Activated naive CD4-positive, alpha-beta T cell treated with anti-CD3 and anti-CD28 coated beads for 36 hours (primary cell): Measurements from ENCODE around the gene ZFP91. TPM values are rescaled to one million over a fixed set of nuclear protein-coding genes. Genes with fewer than 3 reads are reported as not detected.

Source experiments
- CTCF ChIA-PET: fragments of 350-600 bp; sonication (Branson Sonifier 250); formaldehyde crosslinking; loops from one replicate; lab custom pipeline; 2021; ENCODE audit warnings: antibody characterized with exemption; lab: Charles Lee
- DNase-seq: peaks from one replicate; pipeline ENCODE4 v3.0.0-alpha.2; 2020
- H3K27ac Mint-ChIP-seq: one replicate; pipeline ENCODE4 v1.8.0; 2021; ENCODE audit warnings: mild to moderate bottlenecking, mixed read lengths
- H3K27me3 Mint-ChIP-seq: one replicate; pipeline ENCODE4 v1.8.0; 2021; ENCODE audit warnings: low read depth, mixed read lengths
- H3K36me3 Mint-ChIP-seq: one replicate; pipeline ENCODE4 v1.8.0; 2021; ENCODE audit warnings: low read depth, mixed read lengths
- H3K4me1 Mint-ChIP-seq: one replicate; pipeline ENCODE4 v1.8.0; 2021; ENCODE audit warnings: low read depth, mixed read lengths
- H3K4me3 Mint-ChIP-seq: one replicate; pipeline ENCODE4 v1.8.0; 2021; ENCODE audit warnings: mild to moderate bottlenecking, moderate library complexity, mixed read lengths
- H3K9me3 Mint-ChIP-seq: one replicate; pipeline ENCODE4 v1.8.0; 2021; ENCODE audit warnings: mixed read lengths
- intact Hi-C: fragments of 100-400 bp; cut with micrococcal nuclease; formaldehyde crosslinking; loops from one replicate; pipeline ENCODE4 v1.15.1; 2023
- total RNA-seq, 2 experiments: library from RNA; stranded (reverse); gene quantifications; one replicate each; pipeline ENCODE4 v1.2.3, GENCODE V29; 2021

Gene ZFP91
- total RNA-seq, 2 experiments from 2014 or later = 30.5 to 32.6 TPM

DNA sequence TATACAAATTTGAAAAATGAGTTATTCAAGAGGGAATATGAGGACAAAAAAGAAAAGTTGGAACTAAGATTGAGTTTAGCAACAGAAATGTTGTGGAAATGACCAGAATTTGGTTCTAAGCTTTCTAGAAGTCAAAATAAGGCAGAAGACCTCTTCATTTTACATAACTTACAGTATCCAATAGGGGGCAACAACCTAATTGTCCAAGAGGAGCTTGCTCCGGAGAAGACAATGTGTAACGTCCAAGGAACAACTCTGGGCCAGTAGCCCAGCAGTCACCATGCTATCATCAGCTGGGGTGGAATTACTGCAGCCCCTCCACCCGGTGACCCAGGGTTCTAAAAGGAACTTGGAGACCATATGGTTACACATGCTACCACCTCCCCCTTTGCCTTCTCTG is 57.7 kb downstream of the ZFP91 start:
- Mint-ChIP-seq H3K4me3 (no peak overlapping the region), H3K4me1 (peaks cover 20% of the 10 kb centered on the region), H3K27ac (no peak overlapping the region), H3K36me3 (no peaks in the 10 kb centered on the region), H3K27me3 (no peaks in the 10 kb centered on the region), H3K9me3 (no peaks in the 10 kb centered on the region)
- CTCF ChIA-PET = interaction anchor here (4.6 kb wide), 1 partner anchor 8 kb away, joined by 39 read pairs; no protein-coding TSS in a partner anchor
- no peak for DNase-seq
- intact Hi-C loops = no loop called here

DNA sequence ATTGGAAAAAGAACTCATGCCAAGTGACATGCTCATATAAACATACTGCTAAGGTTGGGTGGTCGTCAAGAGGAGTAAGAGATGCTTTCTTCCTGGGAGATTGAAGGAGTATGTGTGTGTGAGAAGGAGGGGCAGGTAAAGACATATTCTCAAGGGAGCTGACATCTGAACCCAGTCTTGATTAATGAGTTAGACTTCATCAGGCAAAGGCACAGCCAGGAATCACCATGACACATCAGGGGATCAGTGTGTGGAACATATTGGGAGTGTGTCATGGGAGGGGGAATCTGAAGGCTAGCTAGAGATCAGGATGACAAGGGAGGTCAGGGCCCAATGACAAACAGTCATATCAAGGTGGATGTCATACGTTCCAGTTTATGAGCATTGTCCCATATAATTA is 58.5 kb downstream of the ZFP91 start:
- Mint-ChIP-seq H3K4me1 (peaks cover 20% of the 10 kb centered on the region), H3K9me3 (no peaks in the 10 kb centered on the region), H3K27me3 (no peaks in the 10 kb centered on the region), H3K27ac (no peak overlapping the region), H3K36me3 (no peaks in the 10 kb centered on the region), H3K4me3 (no peak overlapping the region)
- intact Hi-C loops = no loop called here
- no peak for DNase-seq
- CTCF ChIA-PET = interaction anchor here (1.0 to 4.6 kb wide), 2 partner anchors 8 to 11 kb away, joined by 3 to 39 read pairs; no protein-coding TSS in a partner anchor

GRCh38 chr11:58639103-58639502 is 60.2 kb downstream of the ZFP91 start:
- H3K4me3 Mint-ChIP-seq = no peak overlapping the region
- no peaks in the 10 kb centered on the region for H3K27me3 Mint-ChIP-seq
- intact Hi-C loops = no loop called here
- H3K4me1 Mint-ChIP-seq = peaks cover 20% of the 10 kb centered on the region
- no peaks in the 10 kb centered on the region for H3K36me3 Mint-ChIP-seq
- CTCF ChIA-PET = interaction anchor here (0.9 to 4.6 kb wide), 4 partner anchors 10 to 16 kb away, joined by 3 to 39 read pairs (median 4); no protein-coding TSS in a partner anchor
- H3K27ac Mint-ChIP-seq = no peak overlapping the region
- DNase-seq = no peak
- H3K9me3 Mint-ChIP-seq = no peaks in the 10 kb centered on the region

DNA sequence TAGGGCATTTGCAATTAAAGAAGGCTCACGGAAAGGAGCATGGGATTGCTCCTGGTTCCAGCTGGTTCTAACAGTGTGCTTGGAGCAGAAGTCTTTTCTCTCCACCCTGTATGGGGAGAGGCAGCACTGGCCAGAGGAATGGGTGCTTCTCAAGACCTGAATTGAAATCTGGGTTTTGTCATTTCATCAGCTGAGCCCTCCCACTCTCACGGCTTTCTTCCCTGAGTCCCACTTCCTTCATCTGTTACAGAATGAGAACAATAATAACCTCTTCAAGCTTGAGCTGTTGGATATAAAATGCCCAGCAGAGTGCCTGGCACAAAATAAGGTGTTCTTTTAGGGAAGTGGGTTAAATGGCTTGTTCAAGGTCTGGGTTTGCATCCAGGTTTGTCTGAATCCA is 60.8 kb downstream of the ZFP91 start:
- Mint-ChIP-seq H3K9me3 (no peaks in the 10 kb centered on the region), H3K4me1 (peaks cover 20% of the 10 kb centered on the region), H3K27ac (no peak overlapping the region), H3K27me3 (no peaks in the 10 kb centered on the region), H3K4me3 (no peak overlapping the region), H3K36me3 (no peaks in the 10 kb centered on the region)
- intact Hi-C loops = no loop called here
- CTCF ChIA-PET = interaction anchor here (1.0 to 4.6 kb wide), 6 partner anchors 11 to 78 kb away, joined by 3 to 39 read pairs (median 4); no protein-coding TSS in a partner anchor
- DNase-seq = no peak

- H3K4me3 Mint-ChIP-seq = no peak overlapping the region
- CTCF ChIA-PET = interaction anchor here (0.9 to 4.6 kb wide), 7 partner anchors 11 to 149 kb away, joined by 3 to 39 read pairs (median 4); no protein-coding TSS in a partner anchor
Observed at GRCh38 chr11:58640386-58641023, 61.6 kb downstream of the ZFP91 start.

GRCh38 chr11:58641341-58641740 is 62.5 kb downstream of the ZFP91 start:
- H3K27ac Mint-ChIP-seq = no peak overlapping the region
- H3K27me3 Mint-ChIP-seq = no peaks in the 10 kb centered on the region
- CTCF ChIA-PET = interaction anchor here (0.8 to 1.9 kb wide), 6 partner anchors 11 to 148 kb away, joined by 3 to 13 read pairs (median 4); no protein-coding TSS in a partner anchor
- H3K4me1 Mint-ChIP-seq = peaks cover 20% of the 10 kb centered on the region
- intact Hi-C loops = no loop called here
- no peak overlapping the region for H3K4me3 Mint-ChIP-seq
- H3K9me3 Mint-ChIP-seq = peaks cover 7% of the 10 kb centered on the region
- no peak for DNase-seq
- H3K36me3 Mint-ChIP-seq = peaks cover 6% of the 10 kb centered on the region

More at GRCh38 chr11:58640386-58641023, 61.6 kb downstream of the ZFP91 start:
- peaks cover 2% of the 10 kb centered on the region for H3K9me3 Mint-ChIP-seq
- peak; percentile 10 for DNase-seq
- peaks cover 20% of the 10 kb centered on the region for H3K4me1 Mint-ChIP-seq
- no peaks in the 10 kb centered on the region for H3K27me3 Mint-ChIP-seq
- intact Hi-C loops = no loop called here
- peak overlapping the region; percentile 20 for H3K27ac Mint-ChIP-seq
- peaks cover 4% of the 10 kb centered on the region for H3K36me3 Mint-ChIP-seq

DNA sequence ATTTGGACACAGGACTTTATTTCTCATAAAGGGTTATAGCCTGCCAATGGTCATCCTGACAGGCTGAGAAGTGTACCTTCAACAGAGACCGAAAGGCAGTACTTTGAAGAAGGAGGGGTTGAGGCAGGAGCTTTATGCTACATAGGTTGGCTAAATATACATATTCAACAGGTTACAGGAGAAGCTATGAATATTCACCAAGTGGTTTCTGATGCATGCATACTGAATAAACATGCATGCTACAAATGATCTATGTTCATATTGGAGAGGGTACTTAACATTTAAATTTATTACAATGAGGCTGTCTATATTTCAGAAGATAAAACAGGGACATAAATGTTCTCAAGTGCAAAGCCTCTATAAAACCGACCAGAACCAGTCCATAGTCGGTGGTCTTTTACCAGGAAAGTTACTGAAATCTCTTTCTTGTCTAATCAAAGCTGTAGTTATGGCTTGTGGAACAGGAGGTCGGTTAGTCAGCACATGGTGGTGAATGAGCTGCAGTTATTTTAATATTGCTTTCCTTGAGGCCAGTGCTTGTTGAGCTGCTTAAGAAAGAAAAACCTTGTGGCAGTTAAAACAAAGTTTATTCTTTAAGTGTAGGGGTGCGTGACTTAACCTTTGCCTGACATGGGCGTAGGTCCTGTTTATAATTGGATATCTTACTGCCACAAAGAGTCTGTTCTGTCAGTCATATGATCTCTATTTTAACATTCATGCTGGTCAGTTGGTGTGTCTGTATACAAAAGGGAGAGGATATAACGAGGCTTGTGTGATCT is 63.1 kb downstream of the ZFP91 start:
- no peak for DNase-seq
- Mint-ChIP-seq H3K27me3 (no peaks in the 10 kb centered on the region), H3K36me3 (peaks cover 9% of the 10 kb centered on the region), H3K27ac (no peak overlapping the region), H3K4me3 (no peak overlapping the region), H3K9me3 (peaks cover 10% of the 10 kb centered on the region), H3K4me1 (peaks cover 20% of the 10 kb centered on the region)
- intact Hi-C loops = no loop called here
- CTCF ChIA-PET = interaction anchor here (0.8 to 1.9 kb wide), 4 partner anchors 11 to 65 kb away, joined by 3 to 13 read pairs (median 4); no protein-coding TSS in a partner anchor

GRCh38 chr11:58645854-58646253 is 67.0 kb downstream of the ZFP91 start:
- intact Hi-C loops = no loop called here
- CTCF ChIA-PET = interaction anchor here (1.0 kb wide), 1 partner anchor 9 kb away, joined by 4 read pairs; no protein-coding TSS in a partner anchor
- no peak overlapping the region for H3K27ac Mint-ChIP-seq
- peaks cover 10% of the 10 kb centered on the region for H3K9me3 Mint-ChIP-seq
- H3K4me3 Mint-ChIP-seq = no peak overlapping the region
- H3K36me3 Mint-ChIP-seq = peaks cover 9% of the 10 kb centered on the region
- no peak for DNase-seq
- no peaks in the 10 kb centered on the region for H3K27me3 Mint-ChIP-seq
- H3K4me1 Mint-ChIP-seq = peaks cover 6% of the 10 kb centered on the region

- no peaks in the 10 kb centered on the region for H3K4me1 Mint-ChIP-seq
- H3K27me3 Mint-ChIP-seq = no peaks in the 10 kb centered on the region
- H3K27ac Mint-ChIP-seq = no peak overlapping the region
Observed at GRCh38 chr11:58647141-58647699, 68.4 kb downstream of the ZFP91 start.

GRCh38 chr11:58647866-58648265 is 69.0 kb downstream of the ZFP91 start:
- CTCF ChIA-PET = interaction anchor here (1.3 to 1.7 kb wide), 2 partner anchors 10 to 140 kb away, joined by 3 read pairs; no protein-coding TSS in a partner anchor
- Mint-ChIP-seq H3K4me1 (no peaks in the 10 kb centered on the region), H3K27ac (no peak overlapping the region), H3K4me3 (no peak overlapping the region), H3K27me3 (no peaks in the 10 kb centered on the region), H3K36me3 (peaks cover 9% of the 10 kb centered on the region), H3K9me3 (peaks cover 10% of the 10 kb centered on the region)
- intact Hi-C loops = no loop called here
- DNase-seq = no peak

More at GRCh38 chr11:58647141-58647699, 68.4 kb downstream of the ZFP91 start:
- peaks cover 9% of the 10 kb centered on the region for H3K36me3 Mint-ChIP-seq
- intact Hi-C loops = no loop called here
- no peak overlapping the region for H3K4me3 Mint-ChIP-seq
- CTCF ChIA-PET = interaction anchor here (0.7 to 1.7 kb wide), 3 partner anchors 9 to 141 kb away, joined by 3 read pairs; no protein-coding TSS in a partner anchor
- no peak for DNase-seq
- peaks cover 10% of the 10 kb centered on the region for H3K9me3 Mint-ChIP-seq

DNA sequence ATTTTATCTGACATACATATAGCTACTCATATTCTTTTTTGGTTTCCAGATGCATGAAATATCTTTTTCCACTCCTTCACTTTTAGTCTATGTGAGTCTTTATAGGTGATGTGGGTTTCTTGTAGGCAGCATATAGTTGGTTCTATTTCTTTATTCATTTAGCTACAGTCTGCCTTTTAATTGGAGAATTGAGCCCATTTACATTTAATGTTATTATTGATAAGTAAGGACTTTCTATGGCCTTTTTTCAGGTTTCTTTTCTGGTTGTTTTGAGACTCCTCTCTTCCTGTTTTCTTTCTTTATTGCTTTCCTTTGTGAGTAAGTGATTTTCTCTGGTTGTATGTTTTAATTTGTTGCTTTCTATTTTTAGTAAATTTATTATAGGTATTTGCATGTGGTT is 70.8 kb downstream of the ZFP91 start:
- Mint-ChIP-seq H3K27me3 (no peaks in the 10 kb centered on the region), H3K27ac (no peak overlapping the region), H3K36me3 (peaks cover 9% of the 10 kb centered on the region), H3K9me3 (peaks cover 10% of the 10 kb centered on the region), H3K4me1 (peaks cover 10% of the 10 kb centered on the region), H3K4me3 (no peak overlapping the region)
- CTCF ChIA-PET = interaction anchor here (0.7 kb wide), 1 partner anchor 125 kb away, joined by 5 read pairs; no protein-coding TSS in a partner anchor
- intact Hi-C loops = loop anchor here (5.0 kb wide), 2 partner anchors 78 to 508 kb away; no protein-coding TSS in a partner anchor
- DNase-seq = no peak
